Cardiac fibroblast (primary cell): ENCODE measurements around the gene SPECC1.

Source experiments
- DNase-seq, 2 donors: peaks; one replicate each; pipeline versions ENCODE4 v3.0.0 to v3.0.0-alpha.2; 2010; ENCODE audit warnings: low read depth in 2 of 2
- H3K4me3 ChIP-seq, 2 donors: replicated peaks in 1 of 2; 1 replicate in 1 of 2; 2 replicates in 1 of 2; pipeline ENCODE4 v1.5.1; 2011; ENCODE audit warnings: low read depth in 2 of 2, low read length in 2 of 2, mild to moderate bottlenecking in 2 of 2, moderate library complexity in 1 of 2
- CTCF ChIP-seq: IDR thresholded peaks from one replicate; pipeline ENCODE4 v1.5.1; 2011; ENCODE audit warnings: low read depth, mild to moderate bottlenecking, low read length, inconsistent platforms

Gene SPECC1

GRCh38 chr17:20307326-20307910 lies 298.3 kb downstream of the SPECC1 start:
- no peak overlapping the region for H3K4me3 ChIP-seq
- DNase-seq: no peak
- TF ChIP-seq CTCF: no peak

- no peak overlapping the region for H3K4me3 ChIP-seq
- no peak for TF ChIP-seq CTCF
- DNase-seq: no peak
Observed at GRCh38 chr17:20310481-20310880, 301.3 kb downstream of the SPECC1 start.

- no peak for TF ChIP-seq CTCF
- H3K4me3 ChIP-seq: no peak overlapping the region
- no peak for DNase-seq
Observed at GRCh38 chr17:20313306-20313705, 304.1 kb downstream of the SPECC1 start.

GRCh38 chr17:20313891-20314290 lies 304.7 kb downstream of the SPECC1 start:
- no peak for DNase-seq
- TF ChIP-seq CTCF: no peak
- H3K4me3 ChIP-seq: no peak overlapping the region

- H3K4me3 ChIP-seq: no peak overlapping the region
- no peak for TF ChIP-seq CTCF
- DNase-seq: no peak
Observed at GRCh38 chr17:20314834-20315233, 305.7 kb downstream of the SPECC1 start.

- no peak for TF ChIP-seq CTCF
- no peak for DNase-seq
- no peak overlapping the region for H3K4me3 ChIP-seq
Observed at GRCh38 chr17:20315311-20315710, 306.2 kb downstream of the SPECC1 start.

GRCh38 chr17:20315821-20316220 lies 306.7 kb downstream of the SPECC1 start:
- TF ChIP-seq CTCF: no peak
- H3K4me3 ChIP-seq: no peak overlapping the region
- DNase-seq: peak in 1 of 2 donors; percentile 46
